ENCODE results near the gene JARID2.

GRCh38 chr6:15400572-15401004 is 154.7 kb downstream of the JARID2 start:
- no peak for TF ChIP-seq SLC30A9 (CRISPR knock-in tag; IDR thresholded peaks at IDR 0.05)
- TF ChIP-seq EP300 (IDR thresholded peaks at IDR 0.05; ENCODE audit: low read length) = no peak
- no peak for TF ChIP-seq FOXA3 (CRISPR knock-in tag; conservative IDR thresholded peaks at IDR 0.05 in 1 of 2, IDR thresholded peaks at IDR 0.05 in 1 of 2)
- TF ChIP-seq BMI1 (IDR thresholded peaks at IDR 0.05; ENCODE audit: low read length) = no peak
- no peak for TF ChIP-seq WHSC1 (IDR thresholded peaks at IDR 0.05; ENCODE audit: low read length)

Measured in K562 (cell line).